ENCODE data around the gene SLC5A4.
A peak's percentile ranks its signal among the peaks of the same experiment; 100 is the strongest.
"Not testable (repeated sequence)": the region's sequence is repeated elsewhere in the genome, so short reads cannot be mapped to it uniquely, and the experiment has no call there.

SLC5A4 gene

GRCh38 chr22:32255217-32255616, at the start of gene SLC5A4:
SLC5A4 (minus strand) TSS chr22:32255347; CDS start chr22:32255329, 18 bp downstream.
- no peak for DNase-seq (ENCODE audit: low spot score)

GRCh38 chr22:32293921-32294320, 38.8 kb upstream of the SLC5A4 start:
- not testable (repeated sequence) for DNase-seq (ENCODE audit: low spot score)

- DNase-seq (ENCODE audit: low spot score): no peak
Measured at GRCh38 chr22:32286290-32286840, 31.2 kb upstream of the SLC5A4 start.

- peak; percentile 64 for DNase-seq (ENCODE audit: low spot score)
Measured at GRCh38 chr22:32281072-32281471, 25.9 kb upstream of the SLC5A4 start.

- DNase-seq (ENCODE audit: low spot score): not testable (repeated sequence)
Measured at GRCh38 chr22:32275353-32275752, 20.2 kb upstream of the SLC5A4 start.

DNA sequence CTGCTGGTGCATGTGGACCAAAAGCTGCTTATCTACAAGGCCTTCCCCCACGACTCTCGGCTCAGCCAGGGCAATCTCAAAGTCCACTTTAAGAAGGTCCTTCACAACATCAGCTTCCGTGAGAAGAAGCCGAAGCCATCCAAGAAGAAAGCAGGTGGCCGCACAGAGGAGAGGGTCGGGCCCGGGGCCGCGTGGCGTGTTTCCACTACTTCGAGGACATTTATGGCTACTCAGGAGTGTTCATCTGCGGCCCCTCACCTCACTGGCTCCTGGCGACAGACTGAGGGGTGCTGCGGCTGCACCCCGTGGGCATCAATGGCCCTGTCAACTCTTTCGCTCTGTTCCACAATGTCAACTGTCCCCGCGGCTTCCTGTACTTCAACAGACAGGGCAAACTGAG, 16.2 kb upstream of the SLC5A4 start:
- DNase-seq (ENCODE audit: low spot score): no peak

- no peak for DNase-seq (ENCODE audit: low spot score)
Measured at GRCh38 chr22:32270641-32271369, 15.7 kb upstream of the SLC5A4 start.

GRCh38 chr22:32269316-32269715, 14.2 kb upstream of the SLC5A4 start:
- DNase-seq (ENCODE audit: low spot score): no peak

DNA sequence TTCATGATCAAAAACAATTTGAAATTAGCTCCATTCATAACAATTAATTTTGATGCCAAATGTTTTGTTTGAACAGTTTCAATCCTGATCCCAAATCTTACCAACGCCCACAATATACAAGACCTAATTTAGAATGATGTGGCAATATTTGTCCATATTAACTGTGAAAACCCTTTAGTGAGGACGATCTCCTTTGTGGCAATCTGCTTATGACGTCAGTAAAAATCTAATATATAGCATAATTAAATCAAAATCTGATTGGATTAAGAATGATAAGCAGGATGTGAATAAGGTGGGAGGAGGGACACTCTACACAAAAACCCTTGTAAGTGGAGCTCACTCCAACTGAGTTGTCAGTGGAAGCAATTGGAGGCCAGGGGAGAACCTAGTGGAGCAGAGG, 11.9 kb upstream of the SLC5A4 start:
- no peak for DNase-seq (ENCODE audit: low spot score)

DNA sequence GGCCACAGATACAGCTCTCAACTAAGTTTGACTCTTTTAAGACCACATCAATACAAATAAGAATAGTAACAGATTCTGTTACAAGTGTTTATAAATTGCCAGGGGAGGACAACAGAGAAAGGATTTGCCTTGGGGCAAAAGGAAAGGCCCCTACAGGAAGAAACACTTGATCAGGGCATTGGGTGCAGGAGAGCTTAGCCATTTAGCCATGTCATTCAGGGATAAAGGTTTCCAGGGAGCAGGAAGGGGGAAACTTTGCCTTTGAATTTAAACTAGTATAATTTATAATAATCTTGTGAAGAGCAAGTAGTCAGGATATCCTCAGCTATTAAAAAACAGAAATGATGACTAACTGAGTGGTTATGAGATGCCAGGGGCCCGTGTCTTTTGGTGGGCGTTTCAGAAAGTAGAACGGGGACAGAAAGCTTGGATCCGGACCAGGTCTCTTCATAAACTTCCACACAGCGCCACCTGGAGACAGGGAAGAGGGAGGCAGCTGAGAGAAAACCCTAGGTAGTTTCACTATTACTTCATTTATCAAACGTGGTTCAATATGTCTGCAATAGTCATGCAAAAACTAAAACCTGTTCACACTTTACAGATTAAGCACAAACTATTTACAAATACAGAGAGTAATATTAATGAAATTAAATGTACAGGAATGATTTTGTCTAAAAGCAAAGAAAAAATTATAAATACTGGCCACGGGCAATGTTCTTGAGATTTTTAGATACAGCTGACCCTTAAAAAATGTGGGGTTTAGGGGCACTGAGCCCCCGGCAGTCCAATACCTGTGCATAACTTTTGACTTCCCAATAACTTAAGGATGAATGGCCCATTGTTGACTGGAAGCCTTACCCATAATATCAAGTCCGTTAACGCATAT, 11.0 kb upstream of the SLC5A4 start:
- peak; percentile 82 for DNase-seq (ENCODE audit: low spot score)

DNA sequence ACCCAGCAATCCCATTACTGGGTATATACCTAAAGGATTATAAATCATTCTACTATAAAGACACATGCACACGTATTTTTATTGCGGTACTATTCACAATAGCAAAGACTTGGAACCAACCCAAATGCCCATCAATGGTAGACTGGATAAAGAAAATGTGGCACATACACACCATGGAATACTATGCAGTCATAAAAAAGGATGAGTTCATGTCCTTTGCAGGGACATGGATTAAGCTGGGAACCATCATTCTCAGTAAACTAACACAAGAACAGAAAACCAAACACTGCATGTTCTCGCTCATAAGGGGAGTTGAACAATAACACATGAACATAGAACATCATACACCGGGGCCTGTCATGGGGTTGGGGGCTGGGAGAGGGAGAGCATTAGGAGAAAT, 8.5 kb upstream of the SLC5A4 start:
- not testable (repeated sequence) for DNase-seq (ENCODE audit: low spot score)

DNA sequence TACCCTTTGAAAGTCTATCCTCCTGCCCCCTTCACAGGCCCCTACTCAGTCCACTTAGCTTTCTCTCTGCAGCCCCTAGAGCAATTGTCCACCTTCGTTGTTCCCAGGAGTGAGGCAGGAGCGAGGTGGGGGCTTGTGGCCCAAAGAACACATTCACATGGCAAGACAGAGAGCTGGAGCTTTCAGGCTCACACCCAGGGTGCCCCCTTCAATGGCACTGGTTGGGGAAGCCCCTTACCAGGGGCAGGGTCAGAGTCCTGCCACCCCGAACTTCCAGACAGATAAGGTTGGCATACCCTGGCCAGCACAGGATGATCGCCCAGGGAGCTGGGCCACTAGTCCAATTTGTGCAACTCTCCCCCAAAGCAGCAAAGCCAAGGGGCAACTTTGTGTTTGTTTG, 6.2 kb upstream of the SLC5A4 start:
- DNase-seq (ENCODE audit: low spot score): no peak

DNA sequence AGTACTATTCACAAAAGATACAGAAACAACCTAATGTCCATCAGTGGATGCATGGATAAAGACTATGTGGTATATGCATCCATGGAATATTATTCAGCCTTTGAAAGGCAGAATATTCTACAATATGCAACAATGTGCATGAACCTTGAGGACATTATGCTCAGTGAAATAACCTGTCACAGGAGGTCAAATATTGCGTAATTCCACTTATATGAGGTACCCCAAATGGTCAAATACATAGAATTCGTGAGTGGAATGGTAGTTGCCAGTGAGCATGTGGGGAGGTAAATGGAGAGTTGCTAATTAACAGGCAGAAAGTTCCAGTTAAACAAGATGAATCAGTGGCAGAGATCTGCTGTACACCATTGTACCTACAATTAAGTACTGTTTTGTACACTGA, 3.6 kb upstream of the SLC5A4 start:
- no peak for DNase-seq (ENCODE audit: low spot score)

DNA sequence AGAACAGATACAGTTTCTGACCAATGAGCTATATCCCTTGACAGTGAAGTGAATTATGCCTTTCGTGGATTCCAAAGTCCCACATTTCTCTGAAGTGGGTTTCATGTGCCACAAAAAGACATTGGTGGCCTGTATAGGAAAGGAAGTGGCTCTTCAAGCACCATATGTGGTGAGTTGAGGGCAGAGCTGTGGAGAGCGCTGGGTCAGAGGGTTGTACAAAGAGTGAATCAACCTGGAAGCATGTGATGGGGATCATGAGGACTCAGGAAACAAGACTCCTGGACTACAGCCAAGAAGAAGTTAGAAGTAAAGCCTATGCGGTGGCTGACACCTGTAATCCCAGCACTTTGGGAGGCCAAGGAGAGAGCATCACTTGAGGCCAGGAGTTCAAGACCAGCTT, 579 bp upstream of the SLC5A4 start:
- no peak for DNase-seq (ENCODE audit: low spot score)

DNA sequence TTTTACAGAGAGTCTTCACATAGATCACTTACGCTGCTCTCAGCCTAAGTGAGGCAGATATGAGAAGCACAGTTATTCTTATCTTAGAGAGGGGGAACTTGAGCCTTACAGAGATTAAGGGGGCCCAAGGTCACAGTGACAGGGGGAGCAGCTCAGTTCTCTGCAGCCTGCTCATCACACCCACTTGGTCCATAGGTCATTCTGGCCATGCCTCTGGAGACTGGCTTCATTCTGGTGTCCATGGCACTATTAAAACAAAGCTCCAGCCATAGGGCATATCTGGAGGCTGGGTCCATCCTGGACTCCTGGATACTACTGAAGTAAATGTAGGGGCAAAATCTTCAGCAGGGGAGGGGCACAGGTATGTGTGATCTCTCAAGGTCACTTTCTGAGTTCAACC, 5.9 kb downstream of the SLC5A4 start:
- no peak for DNase-seq (ENCODE audit: low spot score)

DNA sequence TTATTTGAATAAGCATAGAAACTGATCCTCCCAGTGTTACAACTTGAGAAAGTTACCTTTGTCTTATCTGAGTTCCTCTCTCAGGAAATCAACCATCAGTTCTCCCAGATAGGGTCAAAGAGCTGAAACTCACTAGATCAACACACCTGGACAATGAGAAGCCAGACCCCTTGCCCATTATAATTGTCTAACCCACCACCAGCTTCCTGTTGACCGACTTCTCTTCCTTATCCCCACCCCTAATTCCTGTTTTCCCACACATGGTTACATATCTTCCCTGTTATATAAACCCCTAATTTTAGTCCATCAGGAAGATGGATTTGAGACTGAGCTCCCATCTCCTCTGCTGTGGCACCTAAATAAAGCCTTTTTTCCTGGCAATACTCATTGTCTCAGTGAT, 6.9 kb downstream of the SLC5A4 start:
- no peak for DNase-seq (ENCODE audit: low spot score)

GRCh38 chr22:32246166-32246565, 9.0 kb downstream of the SLC5A4 start:
- no peak for DNase-seq (ENCODE audit: low spot score)

- DNase-seq (ENCODE audit: low spot score): no peak
Measured at GRCh38 chr22:32245042-32245441, 10.1 kb downstream of the SLC5A4 start.

DNA sequence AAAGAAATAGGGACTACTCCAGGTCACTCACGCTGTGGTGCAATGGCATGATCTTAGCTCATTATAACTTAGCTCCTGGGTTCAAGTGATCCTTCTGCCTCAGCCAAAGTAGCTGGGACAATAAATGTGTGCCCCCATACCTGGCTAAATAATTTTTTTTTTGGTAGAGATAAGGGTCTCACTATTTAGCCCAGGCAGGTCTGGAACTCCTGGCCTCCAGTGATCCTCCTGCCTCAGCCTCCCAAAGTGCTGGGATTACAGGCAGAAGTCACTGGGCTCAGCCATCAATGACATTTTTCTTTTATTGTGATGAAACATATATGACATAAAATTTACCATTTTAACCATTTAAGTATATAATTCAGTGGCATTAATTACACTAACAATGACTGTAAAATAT, 10.6 kb downstream of the SLC5A4 start:
- no peak for DNase-seq (ENCODE audit: low spot score)

- DNase-seq (ENCODE audit: low spot score): no peak
Measured at GRCh38 chr22:32240461-32240860, 14.7 kb downstream of the SLC5A4 start.

GRCh38 chr22:32237906-32238305, 17.2 kb downstream of the SLC5A4 start:
- DNase-seq (ENCODE audit: low spot score): no peak

DNA sequence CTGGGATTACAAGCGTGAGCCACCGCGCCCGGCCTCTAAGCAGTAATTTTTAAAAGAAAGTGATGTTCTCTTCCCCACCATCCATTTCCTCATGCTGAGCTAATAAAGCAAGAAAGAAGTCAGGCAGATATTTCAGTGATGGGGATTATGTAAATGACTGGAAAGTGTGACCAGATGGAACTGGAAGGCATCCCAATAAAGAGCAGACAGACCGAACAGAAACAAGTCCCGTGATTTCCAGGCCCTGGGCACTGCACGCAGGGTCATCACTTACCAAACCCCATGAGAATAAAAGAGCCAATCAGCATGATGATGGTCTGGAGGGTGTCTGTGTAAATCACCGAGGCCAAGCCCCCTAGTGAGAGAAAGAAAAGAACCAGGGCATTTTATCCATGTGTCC, 18.2 kb downstream of the SLC5A4 start:
- DNase-seq (ENCODE audit: low spot score): no peak

GRCh38 chr22:32233091-32233490, 22.1 kb downstream of the SLC5A4 start:
- DNase-seq (ENCODE audit: low spot score): no peak

Measured in Ammon's horn (tissue), 1 donor.